Prostate gland (tissue), 2 donors: ENCODE data around the gene OR10A7.

Experiments
- POLR2AphosphoS5 ChIP-seq: sonication (generic); formaldehyde crosslinking; IDR thresholded peaks from one replicate; pipeline ENCODE4 v1.6.1; 2017; ENCODE audit warnings: antibody characterized with exemption
- TF ChIP-seq, protein P1 (sequence below), 4 experiments: fragments of 200-600 bp in 2 of 4; fragments of 450-650 bp in 2 of 4; sonication (generic) in 2 of 4; IDR thresholded peaks; 1 replicate in 3 of 4; 2 replicates in 1 of 4; pipeline ENCODE4 v1.5.1; 2016 to 2019; ENCODE audit warnings: antibody characterized with exemption in 4 of 4, mild to moderate bottlenecking in 2 of 4, moderate library complexity in 2 of 4

DNA sequence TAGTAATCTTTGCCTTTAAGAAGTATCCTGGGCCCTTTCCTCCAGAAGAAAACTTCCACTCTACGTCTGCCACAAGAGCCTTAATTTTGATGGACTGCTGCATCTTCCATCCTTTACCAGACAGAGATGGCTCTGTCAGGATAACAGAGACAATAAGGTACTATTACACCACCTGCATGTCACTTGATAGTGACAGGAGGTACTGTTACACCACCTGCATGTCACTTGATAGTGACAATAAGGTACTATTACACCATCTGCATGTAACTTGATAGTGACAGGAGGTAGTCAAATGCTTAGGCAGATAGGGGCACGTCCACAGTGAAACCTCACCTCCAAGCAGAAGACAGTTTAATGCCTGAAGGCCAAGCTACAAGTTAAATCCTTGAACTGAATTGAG, 37.5 kb downstream of the OR10A7 start:
- no peak for TF ChIP-seq POLR2AphosphoS5
- TF ChIP-seq, protein P1, sequence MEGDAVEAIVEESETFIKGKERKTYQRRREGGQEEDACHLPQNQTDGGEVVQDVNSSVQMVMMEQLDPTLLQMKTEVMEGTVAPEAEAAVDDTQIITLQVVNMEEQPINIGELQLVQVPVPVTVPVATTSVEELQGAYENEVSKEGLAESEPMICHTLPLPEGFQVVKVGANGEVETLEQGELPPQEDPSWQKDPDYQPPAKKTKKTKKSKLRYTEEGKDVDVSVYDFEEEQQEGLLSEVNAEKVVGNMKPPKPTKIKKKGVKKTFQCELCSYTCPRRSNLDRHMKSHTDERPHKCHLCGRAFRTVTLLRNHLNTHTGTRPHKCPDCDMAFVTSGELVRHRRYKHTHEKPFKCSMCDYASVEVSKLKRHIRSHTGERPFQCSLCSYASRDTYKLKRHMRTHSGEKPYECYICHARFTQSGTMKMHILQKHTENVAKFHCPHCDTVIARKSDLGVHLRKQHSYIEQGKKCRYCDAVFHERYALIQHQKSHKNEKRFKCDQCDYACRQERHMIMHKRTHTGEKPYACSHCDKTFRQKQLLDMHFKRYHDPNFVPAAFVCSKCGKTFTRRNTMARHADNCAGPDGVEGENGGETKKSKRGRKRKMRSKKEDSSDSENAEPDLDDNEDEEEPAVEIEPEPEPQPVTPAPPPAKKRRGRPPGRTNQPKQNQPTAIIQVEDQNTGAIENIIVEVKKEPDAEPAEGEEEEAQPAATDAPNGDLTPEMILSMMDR (IDR thresholded peaks at IDR 0.05), result no peak
